Liver (tissue), 9 donors: Measurements from ENCODE around the gene CEL. TPM values are rescaled to one million over a fixed set of nuclear protein-coding genes. Genes with fewer than 3 reads are reported as not detected.

Source experiments
- DNase-seq: peaks from one replicate; pipeline ENCODE4 v3.0.0-alpha.2; 2017; ENCODE audit warnings: low spot score
- H3K27ac ChIP-seq, 2 donors: one replicate each; pipeline ENCODE4 v1.7.0; 2013; ENCODE audit warnings: inconsistent platforms in 2 of 2, low read length in 2 of 2, control low read depth in 1 of 2, low read depth in 1 of 2, mild to moderate bottlenecking in 1 of 2
- H3K27me3 ChIP-seq, 4 donors: one replicate each; pipeline versions ENCODE4 v1.6.1 to v1.7.0; 2013; ENCODE audit warnings: low read length in 3 of 4, inconsistent platforms in 1 of 4, mild to moderate bottlenecking in 1 of 4, moderate library complexity in 1 of 4; ENCODE audit not compliant: control insufficient read depth in 4 of 4, insufficient read depth in 4 of 4
- H3K36me3 ChIP-seq, 4 donors: one replicate each; pipeline versions ENCODE4 v1.6.1 to v1.7.0; 2013; ENCODE audit warnings: low read length in 3 of 4, mild to moderate bottlenecking in 3 of 4, low read depth in 1 of 4, moderate library complexity in 1 of 4; ENCODE audit not compliant: control insufficient read depth in 4 of 4, insufficient read depth in 3 of 4
- H3K4me1 ChIP-seq, 4 donors: one replicate each; pipeline versions ENCODE4 v1.6.1 to v1.7.0; 2013; ENCODE audit warnings: low read length in 3 of 4, mild to moderate bottlenecking in 3 of 4, moderate library complexity in 1 of 4; ENCODE audit not compliant: control insufficient read depth in 4 of 4, insufficient read depth in 4 of 4
- H3K4me3 ChIP-seq, 3 donors: one replicate each; pipeline versions ENCODE4 v1.6.1 to v1.7.0; 2013; ENCODE audit warnings: low read length in 3 of 3, control low read depth in 1 of 3, low read depth in 1 of 3, mild to moderate bottlenecking in 1 of 3
- H3K9ac ChIP-seq, 2 donors: one replicate each; pipeline ENCODE4 v1.7.0; 2013; ENCODE audit warnings: low read length in 2 of 2, mild to moderate bottlenecking in 2 of 2, moderate library complexity in 2 of 2, control low read depth in 1 of 2, low read depth in 1 of 2
- H3K9me3 ChIP-seq, 4 donors: one replicate each; pipeline versions ENCODE4 v1.6.1 to v1.7.0; 2013; ENCODE audit warnings: low read length in 3 of 4; ENCODE audit not compliant: control insufficient read depth in 4 of 4
- EGR1 ChIP-seq, 2 donors: IDR thresholded peaks; 2 replicates each; pipeline ENCODE4 v1.6.1; 2016 to 2018; ENCODE audit warnings: antibody characterized with exemption in 2 of 2, low read depth in 2 of 2
- FOXA1 ChIP-seq: IDR thresholded peaks from 2 replicates; pipeline ENCODE4 v1.6.1; 2016; ENCODE audit warnings: antibody characterized with exemption
- GABPA ChIP-seq, 2 donors: IDR thresholded peaks in 1 of 2; conservative IDR thresholded peaks in 1 of 2; 2 replicates each; pipeline ENCODE4 v1.6.1; 2016; ENCODE audit warnings: antibody characterized with exemption in 2 of 2, mild to moderate bottlenecking in 1 of 2, moderate library complexity in 1 of 2
- HNF4A ChIP-seq, 2 donors: conservative IDR thresholded peaks; 2 replicates each; pipeline ENCODE4 v1.6.1; 2016; ENCODE audit warnings: antibody characterized with exemption in 2 of 2, mild to moderate bottlenecking in 2 of 2
- HNF4G ChIP-seq: IDR thresholded peaks from 2 replicates; pipeline ENCODE4 v1.6.1; 2016; ENCODE audit warnings: antibody characterized with exemption
- MAX ChIP-seq: IDR thresholded peaks from 2 replicates; pipeline ENCODE4 v1.6.1; 2016; ENCODE audit warnings: antibody characterized with exemption
- NR2F2 ChIP-seq: IDR thresholded peaks from 2 replicates; pipeline ENCODE4 v1.6.1; 2016; ENCODE audit warnings: antibody characterized with exemption
- RAD21 ChIP-seq, 2 donors: IDR thresholded peaks; 2 replicates each; pipeline ENCODE4 v1.6.1; 2016; ENCODE audit warnings: antibody characterized with exemption in 2 of 2, mild to moderate bottlenecking in 2 of 2
- RXRA ChIP-seq, 2 donors: IDR thresholded peaks; 2 replicates each; pipeline ENCODE4 v1.6.1; 2017 to 2018; ENCODE audit warnings: antibody characterized with exemption in 2 of 2, mild to moderate bottlenecking in 1 of 2
- SP1 ChIP-seq: IDR thresholded peaks from 2 replicates; pipeline ENCODE4 v1.6.1; 2018; ENCODE audit warnings: antibody characterized with exemption, mild to moderate bottlenecking
- TAF1 ChIP-seq: conservative IDR thresholded peaks from 2 replicates; pipeline ENCODE4 v1.6.1; 2016; ENCODE audit warnings: antibody characterized with exemption, mild to moderate bottlenecking
- YY1 ChIP-seq: IDR thresholded peaks from 2 replicates; pipeline ENCODE4 v1.6.1; 2016; ENCODE audit warnings: antibody characterized with exemption, mild to moderate bottlenecking
- WGBS: extraction: QIAGEN DNeasy Blood & Tissue Kit; methylation state at CpG from one replicate; pipeline ENCODE4 v1.1.7; 2013; 5-methylcytosine and 5-hydroxymethylcytosine counted together
- polyA plus RNA-seq, 2 donors: library from polyadenylated mRNA; stranded (reverse) in 1 of 2; unstranded in 1 of 2; fragments of 200-250 nt in 1 of 2; fragments of >200 nt in 1 of 2; fragmentation: Nextera tagmentation in 1 of 2; extraction: Ambion mirVana in 1 of 2; gene quantifications; one replicate each; pipeline versions ENCODE4 v1.2.1 to v1.2.3, GENCODE V29; 2013 to 2015
- total RNA-seq, 2 donors: library from RNA; depleted of rRNA; stranded (reverse); fragments of >200 nt; gene quantifications; one replicate each; pipeline ENCODE4 v1.2.3, GENCODE V29; 2014
- TF ChIP-seq, protein P1 (sequence below): IDR thresholded peaks from 2 replicates; pipeline ENCODE4 v1.6.1; 2016; ENCODE audit warnings: antibody characterized with exemption
- TF ChIP-seq, protein P2 (sequence below): fragments of 150-350 bp; IDR thresholded peaks from 2 replicates; pipeline ENCODE4 v1.5.1; 2017; ENCODE audit warnings: improper control_type of control experiment, low read depth, low read length; ENCODE audit not compliant: missing input control
- donor health status: healthy.
- donor health status: healthy.
- donor health status: healthy.
- donor health status: healthy.
- donor health status: healthy.

The CEL gene
- total and polyA plus RNA-seq, 4 donors = 0.08 to 0.25 (median 0.09) TPM; not detected in 1

DNA sequence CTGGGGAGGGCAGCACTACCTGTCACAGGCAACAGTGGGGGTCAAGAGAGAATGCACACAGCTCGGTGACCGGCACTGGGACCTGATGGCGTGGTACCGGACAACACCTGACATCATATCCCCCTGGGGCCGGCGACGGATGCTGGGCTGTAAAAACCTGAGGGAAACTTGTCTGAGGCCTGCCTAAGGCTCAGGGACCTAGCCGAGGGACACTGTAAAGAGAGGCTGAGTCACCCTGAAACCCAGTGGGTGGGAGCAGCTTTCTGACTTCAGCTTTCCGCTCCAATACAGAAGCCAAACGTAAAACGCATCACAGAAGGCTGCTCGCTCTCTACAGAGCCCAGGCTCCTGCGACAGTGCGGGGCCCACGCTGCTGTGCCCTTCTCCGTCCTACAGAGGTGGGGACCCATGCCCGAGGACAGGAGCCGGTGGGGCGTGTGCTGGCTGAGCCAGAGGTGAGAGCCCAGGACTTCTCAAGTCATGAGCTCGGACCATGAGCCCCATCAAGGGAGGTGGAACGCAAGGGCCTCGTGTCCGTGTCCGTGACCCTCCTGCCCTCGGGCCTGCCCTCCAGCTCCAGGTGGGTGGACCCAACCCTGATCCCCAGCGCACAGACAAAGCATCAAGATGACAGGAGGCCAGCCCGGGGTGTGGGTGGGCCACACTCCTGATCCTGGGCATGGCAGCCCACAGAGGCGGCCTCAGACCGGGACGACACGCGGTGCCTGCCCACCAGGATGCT is 54.0 kb downstream of the CEL start (continued):
- TF ChIP-seq HNF4G (no peak), EGR1 (IDR thresholded peaks at IDR 0.05; ENCODE audit: low read depth in 2 of 2) (no peak), MAX (no peak), RAD21 (IDR thresholded peaks at IDR 0.05) (no peak)

DNA sequence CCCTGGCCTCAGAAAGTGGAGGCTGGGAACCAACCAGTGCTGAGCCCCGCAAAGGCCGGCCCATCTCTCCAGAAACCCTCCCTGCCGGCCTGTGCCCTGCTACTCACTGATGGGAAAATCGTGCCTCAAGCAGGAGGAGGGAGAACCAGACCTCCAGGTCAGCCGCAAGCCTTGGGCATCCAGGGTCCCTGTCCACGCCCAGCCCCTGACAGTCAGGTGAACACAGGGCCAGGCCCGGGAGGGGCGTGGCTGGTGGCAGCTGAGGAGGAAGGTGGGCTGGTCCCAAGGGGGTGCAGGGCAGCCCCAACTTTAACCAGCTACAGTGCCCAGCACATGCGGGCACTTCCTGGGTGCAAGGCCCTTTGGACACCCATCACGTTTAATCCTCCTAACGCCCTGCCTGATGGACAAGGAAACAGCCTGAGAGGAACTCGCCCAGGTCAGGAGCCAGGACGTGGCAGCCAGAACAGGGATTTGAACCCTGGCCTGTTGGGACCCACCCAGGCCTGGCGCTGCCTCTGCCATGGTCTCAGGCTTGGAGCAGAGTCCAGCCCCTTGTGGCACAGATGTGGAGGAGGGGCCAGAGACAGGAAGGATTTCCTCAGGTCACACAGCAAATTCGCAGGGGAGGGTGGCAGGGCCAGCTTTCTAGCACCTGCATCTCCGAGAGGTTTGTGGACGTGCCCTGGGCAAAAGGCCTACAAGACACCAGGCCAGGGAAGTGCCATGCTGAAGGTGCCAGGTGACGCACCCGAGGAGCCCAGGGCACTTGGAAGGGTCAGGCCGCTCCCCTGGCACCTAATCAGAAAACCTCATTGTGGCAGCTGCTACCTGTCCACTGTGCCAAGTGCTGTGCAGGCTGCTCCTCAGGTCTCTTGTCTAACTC is 54.8 kb downstream of the CEL start:
- no peaks in the 10 kb centered on the region for H3K27me3 ChIP-seq
- no peak overlapping the region for H3K27ac ChIP-seq
- DNase-seq = no peak
- 84% methylated on average over 20 of the region's 20 CpGs for WGBS
- TF ChIP-seq, protein P1, sequence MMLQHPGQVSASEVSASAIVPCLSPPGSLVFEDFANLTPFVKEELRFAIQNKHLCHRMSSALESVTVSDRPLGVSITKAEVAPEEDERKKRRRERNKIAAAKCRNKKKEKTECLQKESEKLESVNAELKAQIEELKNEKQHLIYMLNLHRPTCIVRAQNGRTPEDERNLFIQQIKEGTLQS = no peak
- TF ChIP-seq RXRA (IDR thresholded peaks at IDR 0.05) = no peak
- TF ChIP-seq, protein P2, sequence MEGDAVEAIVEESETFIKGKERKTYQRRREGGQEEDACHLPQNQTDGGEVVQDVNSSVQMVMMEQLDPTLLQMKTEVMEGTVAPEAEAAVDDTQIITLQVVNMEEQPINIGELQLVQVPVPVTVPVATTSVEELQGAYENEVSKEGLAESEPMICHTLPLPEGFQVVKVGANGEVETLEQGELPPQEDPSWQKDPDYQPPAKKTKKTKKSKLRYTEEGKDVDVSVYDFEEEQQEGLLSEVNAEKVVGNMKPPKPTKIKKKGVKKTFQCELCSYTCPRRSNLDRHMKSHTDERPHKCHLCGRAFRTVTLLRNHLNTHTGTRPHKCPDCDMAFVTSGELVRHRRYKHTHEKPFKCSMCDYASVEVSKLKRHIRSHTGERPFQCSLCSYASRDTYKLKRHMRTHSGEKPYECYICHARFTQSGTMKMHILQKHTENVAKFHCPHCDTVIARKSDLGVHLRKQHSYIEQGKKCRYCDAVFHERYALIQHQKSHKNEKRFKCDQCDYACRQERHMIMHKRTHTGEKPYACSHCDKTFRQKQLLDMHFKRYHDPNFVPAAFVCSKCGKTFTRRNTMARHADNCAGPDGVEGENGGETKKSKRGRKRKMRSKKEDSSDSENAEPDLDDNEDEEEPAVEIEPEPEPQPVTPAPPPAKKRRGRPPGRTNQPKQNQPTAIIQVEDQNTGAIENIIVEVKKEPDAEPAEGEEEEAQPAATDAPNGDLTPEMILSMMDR = no peak
- no peak for TF ChIP-seq SP1
- no peak for TF ChIP-seq MAX
- TF ChIP-seq YY1 = no peak
- TF ChIP-seq RAD21 (IDR thresholded peaks at IDR 0.05) = no peak
- TF ChIP-seq GABPA (IDR thresholded peaks at IDR 0.05 in 1 of 2, conservative IDR thresholded peaks at IDR 0.05 in 1 of 2) = no peak
- TF ChIP-seq HNF4G = no peak
- no peak for TF ChIP-seq FOXA1
- TF ChIP-seq TAF1 = no peak
- peaks cover 27 to 87% (median 74%) of the 10 kb centered on the region in 4 donors for H3K4me1 ChIP-seq
- no peaks in the 10 kb centered on the region for H3K9me3 ChIP-seq
- H3K9ac ChIP-seq = no peak overlapping the region
- H3K36me3 ChIP-seq = peaks cover 0 to 2% (median 0%) of the 10 kb centered on the region in 4 donors
- no peak overlapping the region for H3K4me3 ChIP-seq

- Histone ChIP-seq H3K27ac (peak overlapping the region in 1 of 2 donors; percentile 21), H3K9me3 (no peaks in the 10 kb centered on the region), H3K4me1 (peaks cover 26 to 88% (median 75%) of the 10 kb centered on the region in 4 donors), H3K36me3 (no peaks in the 10 kb centered on the region), H3K4me3 (no peak overlapping the region), H3K27me3 (no peaks in the 10 kb centered on the region), H3K9ac (no peak overlapping the region)
- 83% methylated on average over 18 of the region's 18 CpGs for WGBS
- no peak for DNase-seq
- TF ChIP-seq TAF1 = no peak
- TF ChIP-seq RAD21 (IDR thresholded peaks at IDR 0.05) = no peak
- no peak for TF ChIP-seq RXRA (IDR thresholded peaks at IDR 0.05)
- TF ChIP-seq GABPA (IDR thresholded peaks at IDR 0.05 in 1 of 2, conservative IDR thresholded peaks at IDR 0.05 in 1 of 2) = no peak
- TF ChIP-seq HNF4A (conservative IDR thresholded peaks at IDR 0.05) = no peak
- TF ChIP-seq NR2F2 = no peak
These were observed 55.7 kb downstream of the CEL start for GRCh38 chr9:133117271-133118178.
